CD4-positive, alpha-beta T cell (primary cell): ENCODE results near the gene ZBTB7C. TPM values are rescaled to one million over a fixed set of nuclear protein-coding genes. Genes with fewer than 3 reads are reported as not detected.

ENCODE experiments used
- ATAC-seq: fragments of 200-7000 bp; cut with Tn5 transposase; one replicate; pipeline ENCODE4 v1.10.0; 2022; ENCODE audit warnings: mild to moderate bottlenecking; ENCODE audit not compliant: poor library complexity
- CTCF ChIA-PET: fragments of 350-600 bp; sonication (Branson Sonifier 250); formaldehyde crosslinking; loops from one replicate; lab custom pipeline; 2021; ENCODE audit warnings: antibody characterized with exemption, inconsistent platforms; lab: Charles Lee
- POLR2A ChIA-PET: fragments of 350-600 bp; sonication (Branson Sonifier 250); formaldehyde crosslinking; loops from one replicate; lab custom pipeline; 2021; ENCODE audit warnings: antibody characterized with exemption, inconsistent platforms; lab: Charles Lee
- DNase-seq, 14 experiments: peaks; one replicate each; pipeline ENCODE4 v3.0.0-alpha.2; 2013 to 2020; ENCODE audit warnings: mixed read lengths in 2 of 14
- H3K27ac ChIP-seq, 2 donors: one replicate each; pipeline versions ENCODE4 v1.5.1 to v1.7.0; 2013; ENCODE audit warnings: low read length in 2 of 2, low read depth in 1 of 2, mild to moderate bottlenecking in 1 of 2
- H3K27me3 ChIP-seq, 2 experiments: 1 replicate in 1 of 2; 2 replicates in 1 of 2; pipeline versions ENCODE4 v1.6.1 to v1.7.0; 2013; ENCODE audit warnings: low read length in 2 of 2, control low read depth in 1 of 2, mild to moderate bottlenecking in 1 of 2, moderate library complexity in 1 of 2; ENCODE audit not compliant: insufficient read depth in 2 of 2, control insufficient read depth in 1 of 2
- H3K36me3 ChIP-seq: one replicate; pipeline ENCODE4 v1.6.1; 2013; ENCODE audit warnings: low read length, control low read depth; ENCODE audit not compliant: insufficient read depth
- H3K4me1 ChIP-seq: one replicate; pipeline ENCODE4 v1.6.1; 2013; ENCODE audit warnings: low read length, control low read depth; ENCODE audit not compliant: insufficient read depth
- H3K4me3 ChIP-seq: one replicate; pipeline ENCODE4 v1.5.1; 2013; ENCODE audit warnings: mild to moderate bottlenecking, low read length, moderate library complexity
- H3K9me3 ChIP-seq, 2 experiments: 1 replicate in 1 of 2; 2 replicates in 1 of 2; pipeline versions ENCODE4 v1.6.1 to v1.7.0; 2013; ENCODE audit warnings: low read length in 2 of 2, mild to moderate bottlenecking in 2 of 2, control low read depth in 1 of 2, moderate library complexity in 1 of 2; ENCODE audit not compliant: control insufficient read depth in 1 of 2, insufficient read depth in 1 of 2
- H3K27ac Mint-ChIP-seq: one replicate; pipeline ENCODE4 v1.8.0; 2020; ENCODE audit warnings: mixed read lengths
- H3K27me3 Mint-ChIP-seq: one replicate; pipeline ENCODE4 v1.8.0; 2021; ENCODE audit warnings: mixed read lengths
- H3K36me3 Mint-ChIP-seq: one replicate; pipeline ENCODE4 v1.8.0; 2021; ENCODE audit warnings: low read depth, mixed read lengths
- H3K4me1 Mint-ChIP-seq: one replicate; pipeline ENCODE4 v1.8.0; 2021; ENCODE audit warnings: low read depth, mixed read lengths
- H3K4me3 Mint-ChIP-seq: one replicate; pipeline ENCODE4 v1.8.0; 2020; ENCODE audit warnings: mild to moderate bottlenecking, mixed read lengths
- H3K9me3 Mint-ChIP-seq: one replicate; pipeline ENCODE4 v1.8.0; 2020; ENCODE audit warnings: mixed read lengths
- intact Hi-C, 2 experiments: fragments of 100-400 bp; cut with DNase I in 1 of 2; cut with micrococcal nuclease in 1 of 2; formaldehyde crosslinking; loops; one replicate each; pipeline versions ENCODE4 v1.15.1 to v1.9.0; 2023 to 2025; cut with DNase I, micrococcal nuclease
- total RNA-seq, 174 experiments: library from RNA in 2 of 174; stranded (reverse) in 2 of 174; gene quantifications; one replicate each; pipeline ENCODE4 v1.2.3 and lab custom pipeline; 2021 to 2026
- TF ChIP-seq, protein P1 (sequence below): fragments of 200-600 bp; IDR thresholded peaks from one replicate; pipeline ENCODE4 v1.8.0; 2022; ENCODE audit warnings: antibody characterized with exemption, mild to moderate bottlenecking

The ZBTB7C gene
- total RNA-seq, 2 experiments from 2014 or later, result not detected

DNA sequence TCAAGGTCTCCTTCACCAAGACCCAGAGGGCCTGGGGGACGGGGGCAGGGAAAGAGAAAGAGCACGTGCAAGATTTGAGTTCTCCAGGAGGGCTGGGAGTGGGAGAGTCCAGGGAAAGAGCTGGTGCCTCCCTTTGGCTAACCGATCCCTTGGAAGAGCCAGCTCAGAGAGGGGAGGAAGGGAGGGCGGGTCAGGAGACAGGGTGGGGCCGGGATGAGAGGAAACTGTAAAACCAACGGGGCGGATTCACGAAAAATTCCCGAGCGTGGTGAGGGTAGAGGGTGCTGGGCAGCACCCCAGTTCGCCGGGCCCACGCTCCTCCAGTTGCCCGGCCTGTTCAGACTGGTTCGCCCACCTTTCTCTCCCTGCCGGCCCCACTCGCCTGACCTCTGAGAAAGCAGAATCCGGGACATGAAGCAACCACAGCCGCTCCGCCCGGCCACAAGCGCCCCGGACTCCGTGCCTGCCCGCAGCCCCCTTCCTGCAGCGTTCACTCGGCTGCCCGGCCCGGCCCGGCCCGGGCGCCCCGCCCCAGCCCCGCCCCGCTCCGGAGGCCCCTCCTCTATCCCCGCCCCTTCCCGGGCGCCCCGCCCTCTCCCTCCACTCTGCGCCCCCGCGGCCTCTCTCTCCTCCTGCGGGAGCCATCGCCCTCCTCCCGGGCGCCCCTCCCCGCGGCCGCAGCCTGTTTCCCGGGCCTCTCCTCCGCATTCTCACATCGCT lies 247.8 kb downstream of the ZBTB7C start:
- Histone ChIP-seq H3K36me3 (no peaks in the 10 kb centered on the region), H3K27ac (no peak overlapping the region), H3K4me1 (peaks cover 14% of the 10 kb centered on the region), H3K9me3 (peaks cover 0 to 4% of the 10 kb centered on the region in 2 experiments), H3K27me3 (peaks cover 0 to 6% of the 10 kb centered on the region in 2 experiments), H3K4me3 (peak overlapping the region; percentile 49)
- Mint-ChIP-seq H3K36me3 (no peaks in the 10 kb centered on the region), H3K4me1 (peaks cover 6% of the 10 kb centered on the region), H3K27me3 (peaks cover 25% of the 10 kb centered on the region), H3K9me3 (no peaks in the 10 kb centered on the region), H3K27ac (no peak overlapping the region), H3K4me3 (peak overlapping the region; percentile 77)
- ChIA-PET POLR2A (no interaction called here), CTCF (no interaction called here)
- ATAC-seq, result peak; percentile 91
- TF ChIP-seq, protein P1, sequence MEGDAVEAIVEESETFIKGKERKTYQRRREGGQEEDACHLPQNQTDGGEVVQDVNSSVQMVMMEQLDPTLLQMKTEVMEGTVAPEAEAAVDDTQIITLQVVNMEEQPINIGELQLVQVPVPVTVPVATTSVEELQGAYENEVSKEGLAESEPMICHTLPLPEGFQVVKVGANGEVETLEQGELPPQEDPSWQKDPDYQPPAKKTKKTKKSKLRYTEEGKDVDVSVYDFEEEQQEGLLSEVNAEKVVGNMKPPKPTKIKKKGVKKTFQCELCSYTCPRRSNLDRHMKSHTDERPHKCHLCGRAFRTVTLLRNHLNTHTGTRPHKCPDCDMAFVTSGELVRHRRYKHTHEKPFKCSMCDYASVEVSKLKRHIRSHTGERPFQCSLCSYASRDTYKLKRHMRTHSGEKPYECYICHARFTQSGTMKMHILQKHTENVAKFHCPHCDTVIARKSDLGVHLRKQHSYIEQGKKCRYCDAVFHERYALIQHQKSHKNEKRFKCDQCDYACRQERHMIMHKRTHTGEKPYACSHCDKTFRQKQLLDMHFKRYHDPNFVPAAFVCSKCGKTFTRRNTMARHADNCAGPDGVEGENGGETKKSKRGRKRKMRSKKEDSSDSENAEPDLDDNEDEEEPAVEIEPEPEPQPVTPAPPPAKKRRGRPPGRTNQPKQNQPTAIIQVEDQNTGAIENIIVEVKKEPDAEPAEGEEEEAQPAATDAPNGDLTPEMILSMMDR, result no peak
- DNase-seq, result peak; percentile 34 to 72 (median 51)
- intact Hi-C loops, result loop anchor here in 1 of 2 experiments (5.0 to 10.0 kb wide), 2 partner anchors 229 to 987 kb away; partner anchors contain the start of genes IER3IP1 and SMAD2

DNA sequence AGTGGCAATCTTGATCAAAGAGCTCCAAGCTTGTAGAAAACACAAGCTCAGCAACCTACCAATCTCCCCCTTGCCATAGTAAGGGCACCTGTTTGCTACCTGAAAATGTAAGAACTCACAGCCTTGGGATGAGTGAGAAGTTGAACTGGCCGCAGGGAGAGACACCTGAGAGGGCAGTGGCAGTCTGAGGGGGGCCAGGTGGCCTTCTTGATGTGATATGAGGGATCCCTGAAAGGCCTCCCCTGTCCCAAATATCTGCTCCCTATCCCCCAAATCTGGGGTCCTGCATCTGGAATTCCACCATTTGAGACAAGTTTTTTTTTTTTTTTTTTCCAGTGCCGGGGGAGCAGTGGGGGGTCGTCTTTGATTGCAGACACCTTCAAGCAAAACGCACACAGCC lies 248.6 kb downstream of the ZBTB7C start:
- Mint-ChIP-seq H3K27me3 (peaks cover 25% of the 10 kb centered on the region), H3K9me3 (no peaks in the 10 kb centered on the region), H3K4me3 (peak overlapping the region; percentile 77), H3K36me3 (no peaks in the 10 kb centered on the region), H3K27ac (no peak overlapping the region), H3K4me1 (peaks cover 6% of the 10 kb centered on the region)
- TF ChIP-seq, protein P1, result no peak
- peaks cover 14% of the 10 kb centered on the region for H3K4me1 ChIP-seq
- ChIA-PET CTCF (no interaction called here), POLR2A (no interaction called here)
- DNase-seq (no peak), ATAC-seq (no peak)
- H3K27me3 ChIP-seq, result peaks cover 4 to 6% of the 10 kb centered on the region in 2 experiments
- H3K36me3 ChIP-seq, result no peaks in the 10 kb centered on the region
- no peak overlapping the region for H3K27ac ChIP-seq
- peaks cover 0 to 4% of the 10 kb centered on the region in 2 experiments for H3K9me3 ChIP-seq
- intact Hi-C loops, result loop anchor here in 1 of 2 experiments (5.0 to 10.0 kb wide), 2 partner anchors 228 to 986 kb away; partner anchors contain the start of genes IER3IP1 and SMAD2
- no peak overlapping the region for H3K4me3 ChIP-seq

DNA sequence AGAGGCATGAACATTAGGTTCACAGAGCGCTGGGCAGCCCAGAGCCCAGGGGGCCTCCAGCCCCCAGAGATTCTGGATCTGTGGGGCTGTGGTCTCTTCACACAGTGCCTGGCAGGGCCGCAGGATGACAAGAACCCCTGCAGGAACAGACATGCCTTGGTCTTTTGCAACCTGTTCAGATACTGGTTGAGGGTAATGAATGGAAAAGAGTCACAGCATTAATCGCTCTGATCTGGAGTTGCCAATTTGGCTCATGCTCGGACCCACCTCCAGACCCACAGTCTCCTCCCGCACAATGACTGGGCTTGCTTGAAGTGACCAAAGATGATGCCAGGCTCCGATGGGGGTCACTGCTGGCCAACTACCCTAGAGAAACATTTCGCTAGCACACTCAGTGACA lies 249.4 kb downstream of the ZBTB7C start:
- Histone ChIP-seq H3K27me3 (peaks cover 4 to 6% of the 10 kb centered on the region in 2 experiments), H3K9me3 (peaks cover 0 to 4% of the 10 kb centered on the region in 2 experiments), H3K4me3 (no peak overlapping the region), H3K4me1 (peaks cover 14% of the 10 kb centered on the region), H3K27ac (no peak overlapping the region), H3K36me3 (no peaks in the 10 kb centered on the region)
- Mint-ChIP-seq H3K36me3 (no peaks in the 10 kb centered on the region), H3K27me3 (peaks cover 25% of the 10 kb centered on the region), H3K4me3 (peak overlapping the region; percentile 77), H3K9me3 (no peaks in the 10 kb centered on the region), H3K4me1 (peaks cover 6% of the 10 kb centered on the region), H3K27ac (no peak overlapping the region)
- TF ChIP-seq, protein P1, result no peak
- ChIA-PET CTCF (no interaction called here), POLR2A (no interaction called here)
- ATAC-seq (no peak), DNase-seq (no peak)
- intact Hi-C loops, result loop anchor here in 1 of 2 experiments (5.0 to 10.0 kb wide), 2 partner anchors 228 to 985 kb away; partner anchors contain the start of genes IER3IP1 and SMAD2
